ENCODE results near the gene TMEM131L. TPM values are rescaled to one million over a fixed set of nuclear protein-coding genes. Genes with fewer than 3 reads are reported as not detected.
A peak's percentile ranks its signal among the peaks of the same experiment; 100 is the strongest.

Gene TMEM131L
- total RNA-seq, 1 experiment from 2014 or later: 14.6 TPM

- Histone ChIP-seq H3K18ac (ENCODE audit: insufficient read length, low read depth, low read length) (no peak overlapping the region), H2BK15ac (ENCODE audit: low read depth, low read length) (no peak overlapping the region), H3K79me2 (ENCODE audit: insufficient read depth, low read length) (no peaks in the 10 kb centered on the region), H4K5ac (ENCODE audit: insufficient read length, low read depth, low read length) (no peak overlapping the region), H3K27me3 (ENCODE audit: insufficient read depth, low read length) (no peaks in the 10 kb centered on the region), H4K20me1 (ENCODE audit: control insufficient read depth, insufficient read depth, insufficient read length) (no peaks in the 10 kb centered on the region), H2BK20ac (ENCODE audit: low read depth, low read length, poor library complexity, severe bottlenecking) (no peak overlapping the region), H3T11ph (ENCODE audit: low read length) (no peak overlapping the region), H3K79me1 (ENCODE audit: insufficient read depth, low read depth, low read length, poor library complexity, severe bottlenecking) (no peaks in the 10 kb centered on the region), H3K27ac (ENCODE audit: insufficient read length, low read depth, low read length) (no peak overlapping the region), H3K23me2 (ENCODE audit: insufficient read length, low read depth, low read length, poor library complexity, severe bottlenecking) (no peaks in the 10 kb centered on the region), H4K8ac (replicated peaks; ENCODE audit: insufficient read length, low read depth, low read length) (no peak overlapping the region), H3K4ac (ENCODE audit: low read depth, low read length) (no peak overlapping the region), H3K14ac (ENCODE audit: insufficient read depth, low read length) (no peak overlapping the region), H3K9ac (ENCODE audit: extremely low read depth, insufficient read length, low read length) (no peak overlapping the region), H2AK5ac (ENCODE audit: insufficient read length, low read length) (no peak overlapping the region), H3K4me2 (ENCODE audit: insufficient read depth, insufficient read length, low read length) (no peak overlapping the region), H2BK120ac (ENCODE audit: low read depth, low read length, poor library complexity, severe bottlenecking) (no peak overlapping the region), H3K4me1 (ENCODE audit: insufficient read depth, low read length) (no peaks in the 10 kb centered on the region), H4K91ac (ENCODE audit: insufficient read length, low read depth, low read length) (no peak overlapping the region), H2BK5ac (ENCODE audit: insufficient read length, low read length) (no peak overlapping the region), H2BK12ac (ENCODE audit: insufficient read length, low read depth, low read length) (no peak overlapping the region), H2AFZ (ENCODE audit: low read length) (no peak overlapping the region), H3K9me3 (ENCODE audit: control insufficient read depth, low read depth, low read length) (no peaks in the 10 kb centered on the region), H3K23ac (ENCODE audit: insufficient read length, low read depth, low read length) (no peak overlapping the region), H3K56ac (ENCODE audit: insufficient read length, low read depth, low read length) (no peak overlapping the region)
- Mint-ChIP-seq H3K9me3 (no peaks in the 10 kb centered on the region), H3K4me1 (peaks cover 30 to 53% of the 10 kb centered on the region in 2 experiments), H3K27me3 (ENCODE audit: low read depth) (no peaks in the 10 kb centered on the region), H3K4me3 (no peak overlapping the region), H3K36me3 (ENCODE audit: insufficient read depth in 1 of 3, low read depth in 3 of 3) (peaks cover 4 to 13% (median 9%) of the 10 kb centered on the region in 3 experiments; a peak in 5 of 7 replicates), H3K27ac (peak overlapping the region in 1 of 3 experiments; percentile 28; a peak in 2 of 7 replicates)
- no peak for TF ChIP-seq CTCF (conservative IDR thresholded peaks at IDR 0.05)
- WGBS (ENCODE audit: extremely low coverage, insufficient read length, low lambda C conversion rate): no CpG with 5 or more reads among the region's 6 CpGs
- no peak for DNase-seq
These were observed 77.2 kb downstream of the TMEM131L start for GRCh38 chr4:153543351-153543750.

Measured in H9 (cell line).